ENCODE measurements around the gene TCEA2. TPM values are rescaled to one million over a fixed set of nuclear protein-coding genes. Genes with fewer than 3 reads are reported as not detected.
A peak's percentile ranks its signal among the peaks of the same experiment; 100 is the strongest.

Gene TCEA2
- total and polyA plus RNA-seq, 8 donors = 11.6 to 52.9 (median 14.1) TPM

- peaks cover 0 to 78% (median 39%) of the 10 kb centered on the region in 3 donors for H3K36me3 ChIP-seq
- WGBS, 2 donors = 75 to 77% methylated on average over 15 of the region's 15 CpGs
These were observed 39.4 kb upstream of the TCEA2 start for GRCh38 chr20:64023361-64024140.

GRCh38 chr20:64024141-64024990, 38.6 kb upstream of the TCEA2 start:
- peaks cover 4 to 78% (median 44%) of the 10 kb centered on the region in 3 donors for H3K36me3 ChIP-seq
- TF ChIP-seq CTCF (IDR thresholded peaks at IDR 0.05) = no peak
- no peak overlapping the region for H3K27ac ChIP-seq
- FAIRE-seq (no peak), ATAC-seq (peak in 3 of 4 donors; percentile 58 to 68 (median 66)), DNase-seq (no peak)
- intact Hi-C loops (cut with DNase I) = no loop called here
- H3K27me3 ChIP-seq = no peaks in the 10 kb centered on the region
- peaks cover 0 to 8% (median 0%) of the 10 kb centered on the region in 3 donors for H3K4me1 ChIP-seq
- H3K4me3 ChIP-seq = no peak overlapping the region
- 75 to 80% methylated on average over 17 of the region's 17 CpGs for WGBS, 2 donors
- H3K9me3 ChIP-seq = no peaks in the 10 kb centered on the region

More at GRCh38 chr20:64023361-64024140, 39.4 kb upstream of the TCEA2 start:
- Histone ChIP-seq H3K4me3 (no peak overlapping the region), H3K4me1 (peaks cover 0 to 8% (median 0%) of the 10 kb centered on the region in 3 donors), H3K27me3 (no peaks in the 10 kb centered on the region), H3K27ac (no peak overlapping the region), H3K9me3 (no peaks in the 10 kb centered on the region)
- DNase-seq = no peak
- no peak for FAIRE-seq
- TF ChIP-seq CTCF (IDR thresholded peaks at IDR 0.05) = no peak
- peak in 1 of 4 donors; percentile 5 for ATAC-seq
- intact Hi-C loops (cut with DNase I) = no loop called here

- TF ChIP-seq CTCF (IDR thresholded peaks at IDR 0.05) = no peak
These were observed 37.7 kb upstream of the TCEA2 start for GRCh38 chr20:64025101-64025825.

GRCh38 chr20:64025826-64026412, 37.1 kb upstream of the TCEA2 start:
- Histone ChIP-seq H3K27ac (no peak overlapping the region), H3K9me3 (no peaks in the 10 kb centered on the region), H3K4me1 (peaks cover 0 to 8% (median 0%) of the 10 kb centered on the region in 3 donors), H3K27me3 (no peaks in the 10 kb centered on the region), H3K4me3 (no peak overlapping the region), H3K36me3 (peaks cover 12 to 85% (median 56%) of the 10 kb centered on the region in 3 donors)
- WGBS, 2 donors = 96% methylated on average over 29 of the region's 29 CpGs
- intact Hi-C loops (cut with DNase I) = no loop called here
- DNase-seq (no peak), FAIRE-seq (no peak), ATAC-seq (no peak)
- no peak for TF ChIP-seq CTCF (IDR thresholded peaks at IDR 0.05)

More at GRCh38 chr20:64025101-64025825, 37.7 kb upstream of the TCEA2 start:
- no peak overlapping the region for H3K27ac ChIP-seq
- no peak for ATAC-seq
- DNase-seq = no peak
- peaks cover 0 to 8% (median 0%) of the 10 kb centered on the region in 3 donors for H3K4me1 ChIP-seq
- no peak overlapping the region for H3K4me3 ChIP-seq
- WGBS, 2 donors = 94 to 97% methylated on average over 18 of the region's 18 CpGs
- H3K9me3 ChIP-seq = no peaks in the 10 kb centered on the region
- intact Hi-C loops (cut with DNase I) = no loop called here
- peaks cover 8 to 78% (median 50%) of the 10 kb centered on the region in 3 donors for H3K36me3 ChIP-seq
- H3K27me3 ChIP-seq = no peaks in the 10 kb centered on the region
- no peak for FAIRE-seq
